ENCODE results near the gene ATP6V1G3.
"Not testable (repeated sequence)": the region's sequence is repeated elsewhere in the genome, so short reads cannot be mapped to it uniquely, and the experiment has no call there.

ATP6V1G3 gene, protein sequence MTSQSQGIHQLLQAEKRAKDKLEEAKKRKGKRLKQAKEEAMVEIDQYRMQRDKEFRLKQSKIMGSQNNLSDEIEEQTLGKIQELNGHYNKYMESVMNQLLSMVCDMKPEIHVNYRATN

GRCh38 chr1:198540580-198540979 is at the start of gene ATP6V1G3:
ATP6V1G3 (minus strand) TSS chr1:198540680; CDS start chr1:198540650, 30 bp downstream.
- no peak for DNase-seq (ENCODE audit: low read depth)

DNA sequence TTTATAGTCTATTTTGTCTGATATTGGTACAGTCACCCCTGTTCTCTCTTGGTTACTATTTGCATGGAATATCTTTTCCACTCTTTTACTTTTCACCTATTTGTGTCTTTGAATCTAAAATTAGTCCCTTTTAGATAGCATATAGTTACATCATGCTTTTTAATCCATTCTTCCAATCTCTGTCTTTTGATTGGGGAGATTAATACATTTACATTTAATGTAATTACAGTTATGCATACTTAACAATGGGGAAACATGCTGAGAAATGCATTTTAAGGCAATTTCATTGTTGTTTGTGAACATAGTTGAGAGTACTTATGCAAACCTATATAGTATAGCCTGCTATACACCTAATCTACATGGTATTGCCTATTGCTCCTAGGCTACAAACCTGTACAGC is 48.4 kb upstream of the ATP6V1G3 start:
- DNase-seq (ENCODE audit: low read depth): no peak

DNA sequence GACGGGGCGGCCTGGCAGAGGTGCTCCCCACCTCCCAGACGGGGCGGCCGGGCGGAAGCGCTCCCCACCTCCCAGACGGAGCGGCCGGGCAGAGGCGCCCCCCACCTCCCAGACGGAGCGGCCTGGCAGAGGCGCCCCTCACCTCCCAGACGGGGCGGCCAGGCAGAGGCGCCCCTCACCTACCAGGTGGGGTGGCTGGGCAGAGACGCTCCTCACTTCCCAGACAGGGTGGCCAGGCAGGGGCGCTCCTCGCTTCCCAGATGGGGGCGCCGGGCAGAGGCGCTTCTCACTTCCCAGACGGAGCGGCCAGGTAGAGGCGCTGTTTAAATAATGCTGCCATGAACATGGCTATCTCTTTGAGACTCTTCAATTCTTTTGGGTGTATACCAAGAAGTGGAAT is 43.7 kb upstream of the ATP6V1G3 start:
- no peak for DNase-seq (ENCODE audit: low read depth)

- not testable (repeated sequence) for DNase-seq (ENCODE audit: low read depth)
Observed at GRCh38 chr1:198583209-198583802, 42.8 kb upstream of the ATP6V1G3 start.

DNA sequence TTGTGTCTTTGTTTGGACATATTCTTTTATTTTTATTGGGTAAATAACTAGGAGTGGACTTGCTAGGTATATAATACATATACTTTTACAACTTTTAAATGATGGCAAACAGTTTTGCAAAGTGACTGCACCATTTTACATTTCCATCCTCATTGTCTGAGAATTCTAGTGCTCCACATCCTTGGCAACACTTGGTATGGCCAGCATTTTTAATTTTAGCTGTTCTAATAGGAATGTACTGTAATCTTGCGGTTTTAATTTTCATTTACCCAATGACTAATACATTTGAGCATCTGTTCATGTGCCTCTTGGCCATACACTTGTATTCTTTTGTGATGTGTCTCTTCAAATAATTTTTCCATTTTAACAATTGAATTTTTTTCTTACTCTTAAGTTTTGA is 37.0 kb upstream of the ATP6V1G3 start:
- peak; percentile 91 for DNase-seq (ENCODE audit: low read depth)

- DNase-seq (ENCODE audit: low read depth): peak; percentile 62
Observed at GRCh38 chr1:198575798-198576641, 35.5 kb upstream of the ATP6V1G3 start.

DNA sequence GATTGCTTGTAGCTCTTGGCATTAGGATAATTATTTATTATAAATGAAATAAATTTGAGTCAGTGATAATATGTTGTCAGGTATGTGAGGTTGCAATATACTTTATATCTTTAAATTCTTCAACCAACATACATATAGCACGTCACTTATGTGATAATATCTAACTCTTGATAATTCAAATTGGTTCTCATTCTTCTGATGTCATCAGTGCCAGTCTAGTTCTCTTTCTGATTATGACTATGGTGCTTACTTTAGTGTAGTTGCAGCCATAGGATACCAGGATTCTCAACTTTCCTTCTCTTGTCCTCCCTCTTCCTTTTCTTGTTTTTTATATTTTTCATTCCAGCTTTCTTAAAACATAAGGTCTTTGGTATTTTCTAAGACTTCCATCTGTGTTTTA is 34.8 kb upstream of the ATP6V1G3 start:
- DNase-seq (ENCODE audit: low read depth): no peak

DNA sequence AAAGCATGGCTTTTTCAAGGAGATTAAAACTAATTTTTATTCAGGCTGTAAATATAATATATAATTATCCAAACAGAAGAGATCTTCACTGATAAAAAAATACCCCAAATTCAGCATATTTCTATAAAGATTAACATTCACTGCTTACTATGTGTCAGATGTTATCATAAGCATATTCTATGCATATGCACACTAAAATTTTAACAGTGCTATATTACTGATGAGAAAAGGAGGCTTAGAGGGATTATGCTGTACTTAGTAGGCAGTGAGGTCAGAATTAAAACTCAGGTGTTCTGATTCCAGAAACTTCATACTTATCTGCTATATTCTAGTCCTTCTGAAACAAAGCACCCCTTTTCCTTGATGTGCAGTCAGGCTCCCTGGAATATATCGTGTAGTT is 33.8 kb upstream of the ATP6V1G3 start:
- no peak for DNase-seq (ENCODE audit: low read depth)

DNA sequence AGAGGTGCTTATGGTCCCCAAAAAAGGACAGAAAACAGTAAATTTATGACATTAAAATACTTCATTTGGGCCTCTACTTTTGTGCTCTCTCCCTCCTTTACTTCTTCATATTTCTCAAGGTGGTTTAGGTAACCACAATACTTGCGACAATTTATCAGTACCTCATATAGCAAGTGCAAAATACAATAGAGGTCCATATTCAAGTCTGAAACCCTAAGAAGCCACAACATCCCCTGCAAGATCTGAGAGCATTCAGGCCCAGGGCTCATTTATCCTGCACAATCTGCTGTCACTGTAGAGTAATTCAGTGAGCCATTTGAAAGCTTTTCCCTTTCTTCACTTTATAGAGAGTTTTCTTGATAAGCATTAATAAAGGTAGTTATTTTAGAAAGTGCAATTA is 24.2 kb upstream of the ATP6V1G3 start:
- no peak for DNase-seq (ENCODE audit: low read depth)

- DNase-seq (ENCODE audit: low read depth): no peak
Observed at GRCh38 chr1:198564157-198564556, 23.7 kb upstream of the ATP6V1G3 start.

GRCh38 chr1:198563583-198563982 is 23.1 kb upstream of the ATP6V1G3 start:
- DNase-seq (ENCODE audit: low read depth): peak; percentile 54

DNA sequence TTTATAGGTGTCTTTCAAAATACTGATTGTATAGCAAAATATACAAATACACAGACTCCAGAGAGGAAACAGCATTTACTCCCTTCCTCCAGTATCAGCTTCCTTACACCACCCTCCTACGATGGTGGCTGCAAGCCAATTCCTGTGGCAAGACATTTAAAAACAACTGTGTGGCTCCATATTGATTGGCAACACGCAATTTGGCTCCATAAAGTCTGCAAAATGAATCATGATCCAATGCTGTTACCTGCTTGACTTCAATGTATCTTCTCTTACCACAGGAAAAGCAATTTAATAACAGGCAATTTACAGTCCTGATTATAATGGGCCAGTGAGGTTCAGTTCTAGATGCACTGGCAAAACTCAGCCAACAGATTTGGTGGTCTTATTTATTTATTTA is 19.7 kb upstream of the ATP6V1G3 start:
- DNase-seq (ENCODE audit: low read depth): no peak

DNA sequence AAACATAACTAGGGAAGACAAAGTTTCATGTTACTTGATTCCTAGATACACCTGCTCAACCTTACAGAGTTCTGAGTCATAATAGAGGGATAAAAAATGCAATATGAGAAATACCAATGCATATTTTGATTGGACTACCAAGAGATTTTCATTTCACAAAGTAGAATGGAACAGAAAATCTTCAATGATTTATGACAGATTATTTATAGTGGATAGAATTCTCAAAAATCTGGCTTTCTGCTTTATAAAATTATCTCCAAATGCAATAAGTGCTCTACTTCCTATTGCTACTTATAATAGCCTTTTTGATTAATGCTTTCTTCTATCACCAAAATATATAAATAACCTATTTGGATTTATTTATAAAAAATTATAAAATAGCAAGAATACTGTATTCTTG is 18.9 kb upstream of the ATP6V1G3 start:
- no peak for DNase-seq (ENCODE audit: low read depth)

- no peak for DNase-seq (ENCODE audit: low read depth)
Observed at GRCh38 chr1:198558402-198558801, 17.9 kb upstream of the ATP6V1G3 start.

- DNase-seq (ENCODE audit: low read depth): no peak
Observed at GRCh38 chr1:198556971-198557370, 16.5 kb upstream of the ATP6V1G3 start.

- no peak for DNase-seq (ENCODE audit: low read depth)
Observed at GRCh38 chr1:198552668-198553416, 12.4 kb upstream of the ATP6V1G3 start.

- DNase-seq (ENCODE audit: low read depth): no peak
Observed at GRCh38 chr1:198550941-198551524, 10.6 kb upstream of the ATP6V1G3 start.

DNA sequence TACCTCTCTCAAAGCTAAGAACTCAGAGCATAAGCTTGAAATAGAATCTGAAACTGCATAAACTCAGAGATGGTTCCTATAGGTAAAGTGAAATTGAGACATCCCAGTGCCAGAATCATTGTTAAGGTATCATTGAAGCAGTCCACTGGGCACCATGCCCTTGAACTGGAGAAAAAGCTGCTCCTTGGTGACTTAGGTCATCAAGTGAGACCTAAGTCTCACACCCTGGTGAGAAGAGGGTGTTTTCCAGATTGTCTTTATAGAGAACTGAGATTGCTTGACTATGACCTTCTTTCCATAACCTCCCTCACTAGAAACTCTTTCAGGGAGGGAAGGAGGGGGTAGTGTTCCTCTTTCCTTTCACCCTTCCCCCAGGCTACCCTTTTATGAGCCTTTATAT is 9.4 kb upstream of the ATP6V1G3 start:
- no peak for DNase-seq (ENCODE audit: low read depth)

- no peak for DNase-seq (ENCODE audit: low read depth)
Observed at GRCh38 chr1:198548890-198549289, 8.4 kb upstream of the ATP6V1G3 start.

- no peak for DNase-seq (ENCODE audit: low read depth)
Observed at GRCh38 chr1:198545156-198545555, 4.7 kb upstream of the ATP6V1G3 start.

GRCh38 chr1:198544265-198544664 is 3.8 kb upstream of the ATP6V1G3 start:
- DNase-seq (ENCODE audit: low read depth): no peak

- no peak for DNase-seq (ENCODE audit: low read depth)
Observed at GRCh38 chr1:198543670-198544260, 3.3 kb upstream of the ATP6V1G3 start.

All from ELR (cell line).